Panc1 (cell line): ENCODE results near the gene FXR1. TPM values are rescaled to one million over a fixed set of nuclear protein-coding genes. Genes with fewer than 3 reads are reported as not detected.

Source experiments
- ATAC-seq: fragments of 200-7000 bp; cut with Tn5 transposase; 2 replicates; pipeline ENCODE4 v1.9.1; 2020; ENCODE audit warnings: mild to moderate bottlenecking, moderate library complexity
- BruUV-seq: library from RNA; stranded (reverse); fragments of 400-500 nt; replicated peaks from 2 replicates; lab custom pipeline; 2021; lab: Mats Ljungman, UMichigan
- CTCF ChIA-PET: fragments of 300-600 bp; sonication (Branson Sonifier 250); formaldehyde crosslinking; loops from one replicate; lab custom pipeline; 2022; ENCODE audit warnings: antibody characterized with exemption; lab: Charles Lee
- POLR2A ChIA-PET: fragments of 300-600 bp; sonication (Branson Sonifier 250); formaldehyde crosslinking; loops from one replicate; lab custom pipeline; 2022; ENCODE audit warnings: antibody characterized with exemption; lab: Charles Lee
- DNase-seq: peaks from one replicate; pipeline ENCODE4 v3.0.0-alpha.2; 2010; ENCODE audit warnings: low read depth, low spot score
- H3K27ac ChIP-seq: 2 replicates; pipeline ENCODE4 v1.5.1; 2011; ENCODE audit warnings: mild to moderate bottlenecking, low read length, inconsistent platforms
- H3K27me3 ChIP-seq: fragments of 200-500 bp; sonication (Bioruptor generic); 2 replicates; pipeline ENCODE4 v1.6.0; 2014; ENCODE audit warnings: low read length, inconsistent platforms; ENCODE audit not compliant: control insufficient read depth, insufficient read depth
- H3K36me3 ChIP-seq: fragments of 200-500 bp; sonication (Bioruptor generic); 2 replicates; pipeline ENCODE4 v1.5.1; 2014; ENCODE audit warnings: inconsistent platforms, mild to moderate bottlenecking, low read length, moderate library complexity; ENCODE audit not compliant: control insufficient read depth, insufficient read depth
- H3K4me1 ChIP-seq: 2 replicates; pipeline ENCODE4 v1.5.1; 2011; ENCODE audit warnings: inconsistent platforms, mild to moderate bottlenecking, low read length, moderate library complexity; ENCODE audit not compliant: control insufficient read depth, insufficient read depth
- H3K4me3 ChIP-seq, 2 experiments: 2 replicates each; pipeline ENCODE4 v1.5.1; 2011 to 2012; ENCODE audit warnings: low read depth in 2 of 2, low read length in 2 of 2, mild to moderate bottlenecking in 2 of 2, inconsistent platforms in 1 of 2, moderate library complexity in 1 of 2
- H3K9me3 ChIP-seq: fragments of 200-500 bp; sonication (Bioruptor generic); 2 replicates; pipeline ENCODE4 v1.5.1; 2014; ENCODE audit warnings: low read depth, mild to moderate bottlenecking, inconsistent platforms, low read length, moderate library complexity; ENCODE audit not compliant: control insufficient read depth, insufficient read depth
- POLR2AphosphoS5 ChIP-seq: IDR thresholded peaks from 2 replicates; pipeline ENCODE4 v1.6.1; 2012; ENCODE audit warnings: mild to moderate bottlenecking, low read depth, low read length, moderate library complexity
- SIN3A ChIP-seq: IDR thresholded peaks from 2 replicates; pipeline ENCODE4 v1.6.1; 2012; ENCODE audit warnings: low read depth, mild to moderate bottlenecking, low read length, moderate library complexity, borderline replicate concordance; ENCODE audit not compliant: insufficient read depth
- TCF7L2 ChIP-seq: IDR thresholded peaks from 2 replicates; pipeline ENCODE4 v1.6.1; 2011; ENCODE audit warnings: mild to moderate bottlenecking, low read depth, low read length, inconsistent platforms
- in situ Hi-C: cut with HindIII; loops from 2 replicates; pipeline ENCODE4 v1.10.0; 2016; ENCODE audit warnings: low sequenced_read_pairs, low pct_unique_long_range_greater_than_20kb
- intact Hi-C: fragments of 100-400 bp; cut with micrococcal nuclease; formaldehyde crosslinking; loops from one replicate; pipeline ENCODE4 v1.10.0; 2022; ENCODE audit not compliant: unreplicated experiment
- total RNA-seq: library from RNA; stranded (reverse); gene quantifications from one replicate; pipeline ENCODE4 v1.2.1, GENCODE V29; 2021; ENCODE audit not compliant: unreplicated experiment
- TF ChIP-seq, protein P1 (sequence below): fragments of 450-650 bp; IDR thresholded peaks from 2 replicates; pipeline ENCODE4 v1.5.1; 2017; ENCODE audit warnings: mild to moderate bottlenecking
- TF ChIP-seq, protein P2 (sequence below), 2 experiments: IDR thresholded peaks; 2 replicates each; pipeline ENCODE4 v1.6.1; 2011 to 2012; ENCODE audit warnings: low read depth in 2 of 2, control low read depth in 1 of 2, low read length in 1 of 2, mild to moderate bottlenecking in 1 of 2, moderate library complexity in 1 of 2; ENCODE audit not compliant: insufficient read depth in 1 of 2

FXR1 gene
- total RNA-seq, 1 experiment from 2014 or later, result 180 TPM

DNA sequence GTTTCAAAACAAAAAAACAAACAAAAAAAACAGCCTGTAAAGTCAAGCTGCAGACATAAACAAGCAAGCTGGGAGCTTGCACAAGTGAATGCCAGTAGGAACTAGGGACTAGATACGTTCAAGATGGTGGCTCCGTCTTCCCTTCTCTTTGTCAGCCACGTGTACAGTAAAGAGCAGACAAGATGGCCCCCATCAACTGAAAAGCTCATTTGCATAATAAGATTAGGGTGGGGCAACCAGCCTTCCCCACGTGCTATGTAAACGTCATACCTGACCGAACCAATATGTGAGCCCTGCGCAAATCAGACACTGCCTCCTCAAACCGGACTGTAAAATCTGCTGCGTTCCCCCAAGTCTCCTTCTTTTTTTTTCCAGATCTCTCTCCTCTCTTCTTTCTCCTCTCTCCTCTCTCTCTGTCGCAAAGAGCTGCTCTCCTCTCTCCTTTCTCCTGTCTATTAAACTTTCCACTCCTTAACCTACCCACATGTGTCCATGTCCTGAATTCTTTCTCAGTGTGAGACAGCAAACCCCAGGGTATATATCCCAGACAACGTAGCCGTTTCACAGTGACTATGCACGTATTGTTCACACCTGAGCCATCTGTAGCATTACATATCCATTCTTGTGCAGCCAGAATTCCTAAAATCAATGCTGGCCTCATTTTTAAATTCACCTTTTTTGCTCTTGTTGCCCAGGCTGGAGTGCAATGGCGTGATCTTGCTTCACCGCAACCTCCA lies 31.2 kb upstream of the FXR1 start:
- H3K9me3 ChIP-seq, result no peaks in the 10 kb centered on the region
- DNase-seq, result no peak
- intact Hi-C loops, result no loop called here
- CTCF ChIA-PET, result no interaction called here
- no peak overlapping the region for H3K4me3 ChIP-seq
- no peaks in the 10 kb centered on the region for H3K4me1 ChIP-seq
- H3K27ac ChIP-seq, result no peak overlapping the region
- no TSS peak for BruUV-seq
- no peaks in the 10 kb centered on the region for H3K36me3 ChIP-seq
- POLR2A ChIA-PET, result no interaction called here
- TF ChIP-seq, protein P1, sequence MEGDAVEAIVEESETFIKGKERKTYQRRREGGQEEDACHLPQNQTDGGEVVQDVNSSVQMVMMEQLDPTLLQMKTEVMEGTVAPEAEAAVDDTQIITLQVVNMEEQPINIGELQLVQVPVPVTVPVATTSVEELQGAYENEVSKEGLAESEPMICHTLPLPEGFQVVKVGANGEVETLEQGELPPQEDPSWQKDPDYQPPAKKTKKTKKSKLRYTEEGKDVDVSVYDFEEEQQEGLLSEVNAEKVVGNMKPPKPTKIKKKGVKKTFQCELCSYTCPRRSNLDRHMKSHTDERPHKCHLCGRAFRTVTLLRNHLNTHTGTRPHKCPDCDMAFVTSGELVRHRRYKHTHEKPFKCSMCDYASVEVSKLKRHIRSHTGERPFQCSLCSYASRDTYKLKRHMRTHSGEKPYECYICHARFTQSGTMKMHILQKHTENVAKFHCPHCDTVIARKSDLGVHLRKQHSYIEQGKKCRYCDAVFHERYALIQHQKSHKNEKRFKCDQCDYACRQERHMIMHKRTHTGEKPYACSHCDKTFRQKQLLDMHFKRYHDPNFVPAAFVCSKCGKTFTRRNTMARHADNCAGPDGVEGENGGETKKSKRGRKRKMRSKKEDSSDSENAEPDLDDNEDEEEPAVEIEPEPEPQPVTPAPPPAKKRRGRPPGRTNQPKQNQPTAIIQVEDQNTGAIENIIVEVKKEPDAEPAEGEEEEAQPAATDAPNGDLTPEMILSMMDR, result no peak
- TF ChIP-seq, protein P2, sequence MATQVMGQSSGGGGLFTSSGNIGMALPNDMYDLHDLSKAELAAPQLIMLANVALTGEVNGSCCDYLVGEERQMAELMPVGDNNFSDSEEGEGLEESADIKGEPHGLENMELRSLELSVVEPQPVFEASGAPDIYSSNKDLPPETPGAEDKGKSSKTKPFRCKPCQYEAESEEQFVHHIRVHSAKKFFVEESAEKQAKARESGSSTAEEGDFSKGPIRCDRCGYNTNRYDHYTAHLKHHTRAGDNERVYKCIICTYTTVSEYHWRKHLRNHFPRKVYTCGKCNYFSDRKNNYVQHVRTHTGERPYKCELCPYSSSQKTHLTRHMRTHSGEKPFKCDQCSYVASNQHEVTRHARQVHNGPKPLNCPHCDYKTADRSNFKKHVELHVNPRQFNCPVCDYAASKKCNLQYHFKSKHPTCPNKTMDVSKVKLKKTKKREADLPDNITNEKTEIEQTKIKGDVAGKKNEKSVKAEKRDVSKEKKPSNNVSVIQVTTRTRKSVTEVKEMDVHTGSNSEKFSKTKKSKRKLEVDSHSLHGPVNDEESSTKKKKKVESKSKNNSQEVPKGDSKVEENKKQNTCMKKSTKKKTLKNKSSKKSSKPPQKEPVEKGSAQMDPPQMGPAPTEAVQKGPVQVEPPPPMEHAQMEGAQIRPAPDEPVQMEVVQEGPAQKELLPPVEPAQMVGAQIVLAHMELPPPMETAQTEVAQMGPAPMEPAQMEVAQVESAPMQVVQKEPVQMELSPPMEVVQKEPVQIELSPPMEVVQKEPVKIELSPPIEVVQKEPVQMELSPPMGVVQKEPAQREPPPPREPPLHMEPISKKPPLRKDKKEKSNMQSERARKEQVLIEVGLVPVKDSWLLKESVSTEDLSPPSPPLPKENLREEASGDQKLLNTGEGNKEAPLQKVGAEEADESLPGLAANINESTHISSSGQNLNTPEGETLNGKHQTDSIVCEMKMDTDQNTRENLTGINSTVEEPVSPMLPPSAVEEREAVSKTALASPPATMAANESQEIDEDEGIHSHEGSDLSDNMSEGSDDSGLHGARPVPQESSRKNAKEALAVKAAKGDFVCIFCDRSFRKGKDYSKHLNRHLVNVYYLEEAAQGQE (IDR thresholded peaks at IDR 0.05; ENCODE audit: insufficient read depth in 1 of 2, low read depth in 2 of 2, low read length in 1 of 2), result no peak
- TF ChIP-seq POLR2AphosphoS5 (no peak), TCF7L2 (no peak), SIN3A (no peak)
- ATAC-seq, result no peak
- H3K27me3 ChIP-seq, result 0 out of 2 replicates have a peak, but pooled peaks cover 2% of the 10 kb centered on the region
- in situ Hi-C loops, result no loop called here

DNA sequence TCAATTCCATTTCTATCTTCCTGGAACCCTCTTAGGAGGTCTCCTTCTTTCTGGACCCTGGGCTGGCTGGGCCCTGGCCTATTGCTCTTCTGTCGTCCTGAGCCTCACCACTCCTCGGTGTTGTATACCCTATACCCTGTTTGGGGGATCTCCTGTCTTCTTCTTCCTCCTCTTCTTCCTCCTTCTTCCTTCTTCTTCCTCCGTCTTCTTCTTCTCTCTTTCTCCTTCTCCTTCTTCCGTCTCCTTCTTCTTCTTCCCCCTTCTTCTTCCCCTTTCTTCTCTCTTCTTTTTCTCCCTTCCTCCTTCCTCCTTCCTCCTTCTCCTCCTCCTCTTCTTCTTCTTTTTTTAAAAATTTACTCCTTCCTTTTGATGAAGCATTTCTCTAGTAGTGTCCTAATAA lies 30.4 kb upstream of the FXR1 start:
- in situ Hi-C loops, result no loop called here
- intact Hi-C loops, result no loop called here
- ATAC-seq (no peak), DNase-seq (no peak)
- Histone ChIP-seq H3K27ac (no peak overlapping the region), H3K27me3 (0 out of 2 replicates have a peak, but pooled peaks cover 2% of the 10 kb centered on the region), H3K9me3 (no peaks in the 10 kb centered on the region), H3K36me3 (no peaks in the 10 kb centered on the region), H3K4me3 (no peak overlapping the region), H3K4me1 (no peaks in the 10 kb centered on the region)
- ChIA-PET CTCF (no interaction called here), POLR2A (no interaction called here)
- TF ChIP-seq, protein P1, result no peak
- TF ChIP-seq TCF7L2 (no peak), POLR2AphosphoS5 (no peak), SIN3A (no peak)
- TF ChIP-seq, protein P2 (IDR thresholded peaks at IDR 0.05; ENCODE audit: insufficient read depth in 1 of 2, low read depth in 2 of 2, low read length in 1 of 2), result no peak
- no TSS peak for BruUV-seq
